M059J (cell line): ENCODE measurements around the gene GLB1L2. TPM values are rescaled to one million over a fixed set of nuclear protein-coding genes. Genes with fewer than 3 reads are reported as not detected.

Experiments
- DNase-seq: peaks from one replicate; pipeline ENCODE4 v3.0.0-alpha.2; 2012; ENCODE audit warnings: low read depth
- total RNA-seq: library from RNA; depleted of rRNA; stranded (reverse); fragments of >200 nt; shearing (Covaris generic); gene quantifications from 2 replicates; pipeline ENCODE4 v1.2.3, GENCODE V29; 2014

Gene GLB1L2
- total RNA-seq, 1 experiment from 2014 or later: not detected

GRCh38 chr11:134349109-134349801, 17.5 kb downstream of the GLB1L2 start:
- DNase-seq: no peak

DNA sequence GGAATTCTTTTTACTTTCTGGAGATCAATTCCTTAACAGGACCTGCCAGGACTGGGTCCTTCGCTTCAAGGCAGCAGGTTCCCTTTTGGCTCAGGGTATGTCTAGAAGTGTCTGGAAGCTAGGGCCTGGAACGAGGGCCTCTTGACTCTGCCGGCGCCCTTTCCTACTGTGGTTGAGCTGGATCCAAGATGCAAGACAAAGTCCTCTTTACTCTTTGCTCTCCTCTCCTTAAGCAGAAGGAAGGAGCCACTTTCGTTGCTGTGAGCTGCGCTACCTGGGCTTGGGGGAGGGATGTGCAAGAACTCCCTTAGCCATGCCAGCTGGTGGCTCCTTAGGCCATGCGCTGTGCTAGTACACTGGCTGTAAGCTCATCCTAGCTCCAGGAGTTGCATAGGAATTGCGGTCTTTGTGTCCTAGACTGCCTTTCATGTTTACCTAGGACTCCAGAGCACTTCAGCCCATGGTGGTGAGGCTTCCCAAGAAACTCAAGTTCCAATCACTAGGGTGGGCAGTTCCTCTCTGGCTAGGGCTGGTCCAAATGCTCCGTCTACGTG, 18.1 kb downstream of the GLB1L2 start:
- DNase-seq: no peak

DNA sequence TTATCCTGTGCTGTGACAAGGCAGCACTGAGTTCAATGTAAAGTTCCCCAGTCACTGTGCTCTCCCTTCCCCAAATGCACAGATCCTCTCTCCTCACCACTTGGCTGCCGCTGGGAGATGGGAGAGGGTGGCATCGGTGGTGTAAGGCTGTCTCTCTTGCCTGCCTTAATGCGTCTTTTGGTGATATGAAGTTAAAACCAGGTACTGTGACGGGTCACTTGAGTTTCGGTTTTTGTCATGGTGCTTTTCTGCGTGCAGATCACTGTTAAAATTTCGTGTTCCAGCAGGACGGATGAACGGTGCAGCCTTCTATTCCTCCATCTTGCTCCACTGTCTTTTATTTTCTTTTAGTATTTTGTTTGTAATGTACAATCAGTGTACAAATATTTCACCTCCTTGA, 18.6 kb downstream of the GLB1L2 start:
- DNase-seq: no peak

GRCh38 chr11:134352111-134352510, 20.3 kb downstream of the GLB1L2 start:
- no peak for DNase-seq

GRCh38 chr11:134355136-134355535, 23.3 kb downstream of the GLB1L2 start:
- DNase-seq: no peak

DNA sequence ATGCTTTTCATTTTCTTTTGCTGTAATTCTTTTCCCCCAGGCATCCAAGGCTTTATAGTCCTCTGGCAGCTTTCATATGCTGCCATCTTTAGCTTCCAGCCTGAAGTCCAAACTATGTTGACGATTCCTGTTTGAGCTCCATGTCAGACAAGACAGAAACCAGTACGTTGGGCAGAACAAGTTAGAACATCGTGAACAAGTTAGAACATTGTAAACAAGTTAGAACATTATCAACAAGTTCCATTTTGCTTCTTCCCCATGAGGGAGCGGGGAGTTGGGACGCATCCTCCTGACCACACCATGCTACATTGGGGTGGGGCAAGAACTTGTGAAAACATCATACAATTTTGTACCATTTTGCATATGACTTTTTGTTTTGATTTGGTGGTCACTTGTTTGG, 23.9 kb downstream of the GLB1L2 start:
- DNase-seq: no peak

GRCh38 chr11:134356656-134357544, 25.1 kb downstream of the GLB1L2 start:
- DNase-seq: no peak

DNA sequence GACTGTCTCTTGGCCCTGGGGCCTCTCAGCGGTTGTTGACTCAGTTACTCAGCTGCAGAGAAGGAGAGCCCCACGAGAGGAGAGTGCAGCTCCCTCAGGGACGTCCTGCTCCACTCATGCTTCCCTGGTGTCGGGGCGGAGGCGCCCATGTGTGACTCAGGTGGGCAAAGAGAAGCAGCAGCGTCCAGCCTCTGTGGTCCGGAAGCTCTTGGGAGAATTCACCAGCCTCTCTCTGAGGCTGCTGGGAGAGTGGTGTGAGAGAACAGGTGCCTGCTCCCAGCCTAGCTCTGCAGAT, 25.7 kb downstream of the GLB1L2 start:
- no peak for DNase-seq

GRCh38 chr11:134358165-134358855, 26.5 kb downstream of the GLB1L2 start:
- no peak for DNase-seq

DNA sequence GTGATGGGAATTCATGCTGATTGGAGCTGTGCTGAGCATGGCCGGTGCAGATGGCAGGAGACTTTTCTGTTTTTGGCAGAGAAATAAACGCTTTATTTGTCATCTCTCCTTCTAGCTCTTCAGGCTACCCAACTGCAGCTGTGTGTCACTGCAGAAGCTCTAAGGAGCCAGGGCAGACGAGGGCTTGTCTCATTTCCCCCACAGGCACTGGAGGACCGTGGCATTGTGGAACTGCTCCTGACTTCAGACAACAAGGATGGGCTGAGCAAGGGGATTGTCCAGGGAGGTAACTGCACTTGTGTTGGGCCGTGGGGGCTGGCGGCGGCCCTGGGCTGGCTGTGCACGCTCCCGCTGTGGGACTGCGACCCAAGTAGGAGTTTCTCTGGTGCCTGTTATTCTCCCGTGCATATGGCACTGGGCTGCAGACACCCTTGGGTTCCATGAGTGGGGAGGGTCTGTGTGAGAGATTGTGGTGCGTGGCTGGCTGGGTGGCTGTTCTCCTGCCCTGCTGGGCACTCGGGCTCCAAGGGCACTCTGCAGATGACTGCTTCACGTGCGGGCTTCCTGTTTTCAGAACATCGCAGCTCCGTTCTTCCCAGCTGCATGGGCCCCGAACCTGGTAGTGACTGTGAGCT, 27.2 kb downstream of the GLB1L2 start:
- no peak for DNase-seq

DNA sequence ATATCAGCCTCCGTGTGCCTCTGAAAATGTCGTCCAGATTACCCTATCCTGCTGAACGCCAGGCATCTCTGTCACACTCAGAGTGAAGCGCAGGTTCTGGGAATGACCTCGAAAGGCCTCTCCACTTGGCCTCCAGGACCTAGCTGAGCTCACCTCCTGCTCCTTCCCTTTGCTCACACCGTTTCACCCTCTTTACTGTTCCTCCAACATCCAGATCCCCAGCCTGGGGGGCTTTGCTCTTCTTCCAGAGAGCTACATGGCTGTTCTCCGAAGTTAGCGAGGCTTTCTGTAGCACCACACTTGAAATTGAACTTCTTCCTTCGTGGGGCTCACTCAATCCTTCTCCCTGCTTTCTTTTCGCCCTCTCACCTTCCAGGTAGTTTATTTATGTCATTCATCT, 27.9 kb downstream of the GLB1L2 start:
- DNase-seq: no peak

- DNase-seq: peak; percentile 66
These were observed 28.5 kb downstream of the GLB1L2 start for GRCh38 chr11:134360050-134360835.

- DNase-seq: no peak
These were observed 29.9 kb downstream of the GLB1L2 start for GRCh38 chr11:134361661-134362060.

GRCh38 chr11:134362192-134362901, 30.6 kb downstream of the GLB1L2 start:
- no peak for DNase-seq

GRCh38 chr11:134363161-134363560, 31.4 kb downstream of the GLB1L2 start:
- DNase-seq: no peak

DNA sequence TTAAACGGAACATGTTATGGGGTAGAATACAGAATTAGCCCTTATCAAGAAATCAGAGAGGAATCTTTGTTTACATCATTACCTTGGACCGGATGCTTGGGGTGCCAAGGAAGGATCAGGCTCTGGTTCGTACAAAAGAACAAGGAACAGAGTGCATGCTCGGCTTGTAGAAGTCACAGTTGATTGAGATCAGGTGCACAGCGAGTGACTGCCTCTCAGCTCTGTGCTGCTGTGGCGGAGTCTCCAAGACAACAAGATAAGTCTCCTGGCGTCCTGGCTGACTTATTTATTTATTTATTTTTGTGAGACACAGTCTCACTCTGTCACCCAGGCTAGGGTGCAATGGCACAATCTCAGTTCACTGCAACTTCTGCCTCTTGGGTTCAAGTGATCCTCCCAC, 31.8 kb downstream of the GLB1L2 start:
- no peak for DNase-seq

- DNase-seq: no peak
These were observed 32.5 kb downstream of the GLB1L2 start for GRCh38 chr11:134364261-134364660.

DNA sequence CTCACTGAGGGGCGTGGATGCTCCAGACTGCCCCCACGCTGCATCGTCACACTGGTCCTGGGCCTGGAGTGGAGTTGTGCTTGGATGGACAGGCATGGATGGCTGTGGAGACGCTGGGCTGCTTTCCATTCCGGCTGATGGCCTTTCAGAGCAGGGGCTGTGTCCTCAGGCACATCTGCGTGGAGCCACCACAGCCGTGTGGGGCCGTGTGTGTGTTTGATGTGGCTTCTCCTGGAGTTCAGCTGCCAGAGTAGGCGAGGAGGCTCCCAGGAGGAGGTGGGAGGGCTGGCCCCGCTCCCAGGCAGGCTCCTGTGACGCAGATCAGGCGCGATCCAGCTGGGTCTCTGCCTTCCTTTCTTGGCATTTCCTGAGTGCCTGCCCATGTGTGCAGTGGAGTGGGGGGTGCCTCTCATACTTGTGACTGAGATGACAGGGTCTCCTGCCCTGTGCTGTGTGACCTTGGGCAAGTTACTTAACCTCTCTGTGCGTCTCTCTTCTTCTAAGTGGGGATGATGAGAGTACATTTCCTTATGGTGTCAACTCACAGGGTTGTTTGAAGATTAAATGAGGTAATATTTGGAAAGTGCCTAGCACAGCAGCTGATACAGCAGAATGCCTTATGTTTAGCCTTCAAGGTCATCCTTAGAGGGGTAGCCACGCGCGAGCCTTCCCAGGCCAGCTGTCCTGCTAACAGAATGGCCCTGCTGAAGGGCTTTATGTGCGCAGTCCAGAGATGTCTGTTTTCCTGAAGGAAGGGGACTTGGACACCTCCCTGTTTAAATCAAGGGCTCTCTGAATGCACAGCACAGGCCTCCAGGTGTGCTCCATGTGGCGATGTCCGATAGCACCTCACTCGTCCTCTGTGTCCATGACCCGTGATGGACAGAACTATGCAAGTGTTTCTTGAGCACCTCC, 33.5 kb downstream of the GLB1L2 start:
- DNase-seq: no peak

- DNase-seq: no peak
These were observed 34.5 kb downstream of the GLB1L2 start for GRCh38 chr11:134366254-134366653.
